Transverse colon (tissue), 4 donors: ENCODE data around the gene TULP4. TPM values are rescaled to one million over a fixed set of nuclear protein-coding genes. Genes with fewer than 3 reads are reported as not detected.

Experiments used
- DNase-seq: peaks from one replicate; pipeline ENCODE4 v3.0.0-alpha.2; 2019
- H3K27ac ChIP-seq, 4 donors: fragments of 200-600 bp; sonication (generic); 2 replicates each; pipeline ENCODE4 v1.5.1; 2016 to 2018; ENCODE audit warnings: inconsistent platforms in 4 of 4
- H3K27me3 ChIP-seq: fragments of 200-600 bp; sonication (generic); 2 replicates; pipeline ENCODE4 v1.5.1; 2017; ENCODE audit warnings: inconsistent platforms
- H3K36me3 ChIP-seq, 4 donors: fragments of 200-600 bp; sonication (generic); 2 replicates each; pipeline ENCODE4 v1.5.1; 2017 to 2019; ENCODE audit warnings: inconsistent platforms in 4 of 4
- H3K4me1 ChIP-seq, 4 donors: fragments of 200-600 bp; sonication (generic); 2 replicates each; pipeline ENCODE4 v1.5.1; 2017 to 2020; ENCODE audit warnings: inconsistent platforms in 4 of 4
- H3K4me3 ChIP-seq, 4 donors: fragments of 200-600 bp; sonication (generic); 1 replicate in 1 of 4; 2 replicates in 3 of 4; pipeline versions ENCODE4 v1.5.1 to v1.6.1; 2017 to 2019; ENCODE audit warnings: inconsistent platforms in 4 of 4
- H3K9me3 ChIP-seq, 2 donors: fragments of 200-600 bp; sonication (generic); 2 replicates each; pipeline ENCODE4 v1.5.1; 2017 to 2019; ENCODE audit warnings: inconsistent platforms in 2 of 2
- CTCF ChIP-seq, 5 experiments: fragments of 200-600 bp in 3 of 5; fragments of 450-650 bp in 2 of 5; sonication (generic) in 3 of 5; IDR thresholded peaks; 1 replicate in 2 of 5; 2 replicates in 3 of 5; pipeline ENCODE4 v1.5.1; 2016 to 2017; ENCODE audit warnings: antibody characterized with exemption in 5 of 5, inconsistent platforms in 3 of 5, mild to moderate bottlenecking in 2 of 5, moderate library complexity in 1 of 5
- EP300 ChIP-seq: sonication (generic); formaldehyde crosslinking; IDR thresholded peaks from one replicate; pipeline ENCODE4 v1.6.1; 2017; ENCODE audit warnings: antibody characterized with exemption, low read depth
- POLR2A ChIP-seq: fragments of 450-650 bp; IDR thresholded peaks from one replicate; pipeline ENCODE4 v1.6.1; 2016; ENCODE audit warnings: antibody characterized with exemption, mild to moderate bottlenecking, moderate library complexity
- POLR2AphosphoS5 ChIP-seq, 3 donors: sonication (generic); formaldehyde crosslinking; IDR thresholded peaks; one replicate each; pipeline ENCODE4 v1.6.1; 2016; ENCODE audit warnings: antibody characterized with exemption in 3 of 3
- WGBS, 2 donors: methylation state at CpG; one replicate each; pipeline ENCODE4 v1.1.5; 2018; ENCODE audit warnings: low coverage in 1 of 2; 5-methylcytosine and 5-hydroxymethylcytosine counted together
- in situ Hi-C, 4 donors: fragments of 200-750 bp; cut with MboI; loops; one replicate each; pipeline versions ENCODE4 v1.15.0 to v1.15.1; 2017; ENCODE audit warnings: low sequenced_read_pairs in 3 of 4, low pct_ligation_motif_present in 1 of 4, low pct_unique_long_range_greater_than_20kb in 1 of 4
- intact Hi-C: fragments of 100-400 bp; cut with DNase I; formaldehyde crosslinking; loops from one replicate; pipeline ENCODE4 v1.15.1; 2023; ENCODE audit warnings: low total_unique reads
- total RNA-seq, 4 donors: library from RNA; depleted of rRNA; stranded (reverse); fragments of >200 nt; gene quantifications; one replicate each; pipeline ENCODE4 v1.1.0, GENCODE V29; 2016

The TULP4 gene
- total RNA-seq, 4 donors from 2014 or later, result 53.9 to 138 (median 95.1) TPM

GRCh38 chr6:158372574-158372973 lies 60.3 kb downstream of the TULP4 start:
- Histone ChIP-seq H3K27me3 (no peaks in the 10 kb centered on the region), H3K4me1 (no peaks in the 10 kb centered on the region), H3K9me3 (no peaks in the 10 kb centered on the region), H3K4me3 (no peak overlapping the region), H3K36me3 (no peaks in the 10 kb centered on the region), H3K27ac (no peak overlapping the region)
- no peak for DNase-seq
- WGBS, 2 donors, result 73 to 76% methylated on average over 3 of the region's 3 CpGs
- TF ChIP-seq EP300 (no peak), POLR2AphosphoS5 (IDR thresholded peaks at IDR 0.05) (no peak), POLR2A (no peak), CTCF (IDR thresholded peaks at IDR 0.05) (no peak)
- intact Hi-C loops (no loop called here), in situ Hi-C loops (no loop called here)

- TF ChIP-seq CTCF (IDR thresholded peaks at IDR 0.05), result no peak
- no peak for TF ChIP-seq EP300
- no peak for TF ChIP-seq POLR2A
- no peak for TF ChIP-seq POLR2AphosphoS5 (IDR thresholded peaks at IDR 0.05)
- intact Hi-C loops, result no loop called here
- Histone ChIP-seq H3K9me3 (no peaks in the 10 kb centered on the region), H3K27me3 (no peaks in the 10 kb centered on the region), H3K27ac (no peak overlapping the region), H3K36me3 (no peaks in the 10 kb centered on the region), H3K4me1 (no peaks in the 10 kb centered on the region), H3K4me3 (no peak overlapping the region)
- no peak for DNase-seq
- in situ Hi-C loops, result no loop called here
- 80 to 91% methylated on average over 3 to 9 of the region's 9 CpGs for WGBS, 2 donors
Observed at GRCh38 chr6:158373214-158373613, 60.9 kb downstream of the TULP4 start.

- no peak overlapping the region for H3K4me3 ChIP-seq
- no peaks in the 10 kb centered on the region for H3K36me3 ChIP-seq
- no peaks in the 10 kb centered on the region for H3K9me3 ChIP-seq
- H3K27ac ChIP-seq, result no peak overlapping the region
- DNase-seq, result no peak
- intact Hi-C loops, result no loop called here
- TF ChIP-seq CTCF (IDR thresholded peaks at IDR 0.05), result no peak
- no peak for TF ChIP-seq POLR2A
- no peak for TF ChIP-seq EP300
- no peak for TF ChIP-seq POLR2AphosphoS5 (IDR thresholded peaks at IDR 0.05)
- in situ Hi-C loops, result no loop called here
- no peaks in the 10 kb centered on the region for H3K4me1 ChIP-seq
- WGBS, 2 donors, result 95 to 100% methylated on average over 3 to 5 of the region's 5 CpGs
- no peaks in the 10 kb centered on the region for H3K27me3 ChIP-seq
Observed at GRCh38 chr6:158374020-158374419, 61.8 kb downstream of the TULP4 start.

- Histone ChIP-seq H3K4me1 (no peaks in the 10 kb centered on the region), H3K9me3 (no peaks in the 10 kb centered on the region), H3K36me3 (no peaks in the 10 kb centered on the region), H3K4me3 (no peak overlapping the region), H3K27me3 (no peaks in the 10 kb centered on the region), H3K27ac (no peak overlapping the region)
- WGBS, 2 donors, result 76% methylated on average over 3 of the region's 3 CpGs; no CpG with 5 or more reads in 1 of the 2 donors
- intact Hi-C loops, result no loop called here
- TF ChIP-seq POLR2AphosphoS5 (IDR thresholded peaks at IDR 0.05) (no peak), CTCF (IDR thresholded peaks at IDR 0.05) (no peak), POLR2A (no peak), EP300 (no peak)
- no peak for DNase-seq
- in situ Hi-C loops, result no loop called here
Observed at GRCh38 chr6:158376631-158377081, 64.4 kb downstream of the TULP4 start.
